ENCODE data around the gene SAMD14. TPM values are rescaled to one million over a fixed set of nuclear protein-coding genes. Genes with fewer than 3 reads are reported as not detected.

Gene SAMD14
- total and polyA plus RNA-seq, 2 of the 4 experiments (the other 2 are of a cell fraction) = 1.4 to 6.2 TPM

- no peak for TF ChIP-seq ELK1 (IDR thresholded peaks at IDR 0.05; ENCODE audit: borderline replicate concordance, low read depth, low read length)
Observed at GRCh38 chr17:50087246-50087911, 42.6 kb downstream of the SAMD14 start (continued).

GRCh38 chr17:50081757-50082156, 48.2 kb downstream of the SAMD14 start:
- in situ Hi-C loops (cut with MboI; ENCODE audit: low sequenced_read_pairs) = no loop called here
- Histone ChIP-seq H3K79me1 (ENCODE audit: low read depth in 1 of 2, low read length in 2 of 2) (peaks cover 13 to 31% of the 10 kb centered on the region in 2 experiments; a peak in 3 of 4 replicates), H3K18ac (ENCODE audit: low read depth, low read length) (no peak overlapping the region), H3K14ac (replicated peaks; ENCODE audit: low read depth, low read length) (no peak overlapping the region), H3K9me3 (ENCODE audit: control insufficient read depth, insufficient read depth, low read length) (no peaks in the 10 kb centered on the region), H3K23ac (ENCODE audit: low read depth, low read length) (no peak overlapping the region), H3K56ac (ENCODE audit: extremely low read depth, insufficient read depth, low read length) (no peak overlapping the region), H3K4me1 (ENCODE audit: control insufficient read depth, insufficient read depth, low read length) (no peaks in the 10 kb centered on the region), H3K4ac (ENCODE audit: low read depth, low read length) (no peak overlapping the region), H3K36me3 (ENCODE audit: control insufficient read depth, insufficient read depth, low read length) (peaks cover 51% of the 10 kb centered on the region), H3K27ac (ENCODE audit: insufficient read depth, low read length) (no peak overlapping the region), H2AK9ac (replicated peaks; ENCODE audit: low read depth, low read length, poor library complexity) (no peak overlapping the region), H4K8ac (ENCODE audit: low read depth in 2 of 2, low read length in 2 of 2) (no peak overlapping the region), H4K5ac (ENCODE audit: low read depth, low read length) (no peak overlapping the region), H2AFZ (replicated peaks; ENCODE audit: low read length, poor library complexity) (no peak overlapping the region), H4K20me1 (ENCODE audit: insufficient read depth, low read length) (no peaks in the 10 kb centered on the region; the same call in 1 of the 2 replicates), H3K4me3 (ENCODE audit: insufficient read depth, low read depth, low read length) (no peak overlapping the region), H2BK15ac (ENCODE audit: low read depth, low read length) (no peak overlapping the region), H2BK120ac (ENCODE audit: low read depth, low read length) (no peak overlapping the region), H2AK5ac (ENCODE audit: low read depth, low read length) (no peak overlapping the region), H3K4me2 (ENCODE audit: low read depth, low read length) (no peak overlapping the region), H3K27me3 (ENCODE audit: control insufficient read depth, insufficient read depth, low read length) (no peaks in the 10 kb centered on the region), H2BK20ac (ENCODE audit: low read depth, low read length) (no peak overlapping the region), H2BK5ac (ENCODE audit: low read depth, low read length, poor library complexity, severe bottlenecking) (no peak overlapping the region), H3K9me1 (ENCODE audit: insufficient read depth, low read length) (no peaks in the 10 kb centered on the region), H3K9ac (ENCODE audit: low read depth, low read length) (no peak overlapping the region), H4K91ac (ENCODE audit: insufficient read depth, low read depth, low read length) (no peak overlapping the region)
- dilution Hi-C loops (cut with HindIII; ENCODE audit: low sequenced_read_pairs, unreplicated experiment) = no loop called here
- no peak for DNase-seq
- ChIA-PET POLR2A (ENCODE audit: unreplicated experiment) (no interaction called here), CTCF (no interaction called here)
- no peak for ATAC-seq (ENCODE audit: low read depth)
- no TSS peak for BruUV-seq (replicated peaks)
- intact Hi-C loops (cut with micrococcal nuclease) = no loop called here
- no CpG with 5 or more reads among the region's 5 CpGs for WGBS, 2 experiments (ENCODE audit: extremely low coverage in 2 of 2, insufficient read length in 1 of 2)
- no peak for TF ChIP-seq RFX5 (IDR thresholded peaks at IDR 0.05; ENCODE audit: low read depth, low read length)
- TF ChIP-seq USF2 (IDR thresholded peaks at IDR 0.05; ENCODE audit: low read depth, low read length) = no peak
- no peak for TF ChIP-seq MAZ (IDR thresholded peaks at IDR 0.05; ENCODE audit: borderline replicate concordance, low read depth, low read length)
- no peak for TF ChIP-seq MAFK (IDR thresholded peaks at IDR 0.05; ENCODE audit: low read depth, low read length)
- TF ChIP-seq SMC3 (IDR thresholded peaks at IDR 0.05; ENCODE audit: low read depth, low read length) = no peak
- TF ChIP-seq RCOR1 (IDR thresholded peaks at IDR 0.05; ENCODE audit: insufficient replicate concordance, low read length) = no peak
- no peak for TF ChIP-seq ELK1 (IDR thresholded peaks at IDR 0.05; ENCODE audit: borderline replicate concordance, low read depth, low read length)
- no peak for TF ChIP-seq CEBPB (IDR thresholded peaks at IDR 0.05; ENCODE audit: low read depth, low read length)
